Measurements from ENCODE around the gene TMTC4.
"Not testable (repeated sequence)": the region's sequence is repeated elsewhere in the genome, so short reads cannot be mapped to it uniquely, and the experiment has no call there.

The TMTC4 gene, protein sequence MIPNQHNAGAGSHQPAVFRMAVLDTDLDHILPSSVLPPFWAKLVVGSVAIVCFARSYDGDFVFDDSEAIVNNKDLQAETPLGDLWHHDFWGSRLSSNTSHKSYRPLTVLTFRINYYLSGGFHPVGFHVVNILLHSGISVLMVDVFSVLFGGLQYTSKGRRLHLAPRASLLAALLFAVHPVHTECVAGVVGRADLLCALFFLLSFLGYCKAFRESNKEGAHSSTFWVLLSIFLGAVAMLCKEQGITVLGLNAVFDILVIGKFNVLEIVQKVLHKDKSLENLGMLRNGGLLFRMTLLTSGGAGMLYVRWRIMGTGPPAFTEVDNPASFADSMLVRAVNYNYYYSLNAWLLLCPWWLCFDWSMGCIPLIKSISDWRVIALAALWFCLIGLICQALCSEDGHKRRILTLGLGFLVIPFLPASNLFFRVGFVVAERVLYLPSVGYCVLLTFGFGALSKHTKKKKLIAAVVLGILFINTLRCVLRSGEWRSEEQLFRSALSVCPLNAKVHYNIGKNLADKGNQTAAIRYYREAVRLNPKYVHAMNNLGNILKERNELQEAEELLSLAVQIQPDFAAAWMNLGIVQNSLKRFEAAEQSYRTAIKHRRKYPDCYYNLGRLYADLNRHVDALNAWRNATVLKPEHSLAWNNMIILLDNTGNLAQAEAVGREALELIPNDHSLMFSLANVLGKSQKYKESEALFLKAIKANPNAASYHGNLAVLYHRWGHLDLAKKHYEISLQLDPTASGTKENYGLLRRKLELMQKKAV

DNA sequence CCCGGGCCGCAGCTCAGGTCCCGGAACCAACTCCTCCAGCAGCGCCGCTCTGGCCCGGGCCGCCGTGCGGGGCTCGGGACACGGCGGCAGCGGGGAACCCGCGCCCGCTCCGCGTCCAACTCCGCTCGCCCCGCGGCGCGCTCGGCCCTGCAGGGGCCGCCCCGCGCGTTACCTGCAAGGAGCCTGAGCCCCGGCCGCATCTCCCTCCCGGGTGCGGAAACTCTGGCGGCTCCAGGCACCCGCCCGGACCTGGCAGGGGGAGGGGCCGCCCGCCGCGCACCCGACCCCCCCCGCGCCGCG lies at the start of gene TMTC4:
TMTC4 (minus strand) TSS at position 224 of the 300 bp plus-strand sequence. CDS start 4,433 bp downstream, outside the sequence.
- DNase-seq (ENCODE audit: low read depth) = no peak

DNA sequence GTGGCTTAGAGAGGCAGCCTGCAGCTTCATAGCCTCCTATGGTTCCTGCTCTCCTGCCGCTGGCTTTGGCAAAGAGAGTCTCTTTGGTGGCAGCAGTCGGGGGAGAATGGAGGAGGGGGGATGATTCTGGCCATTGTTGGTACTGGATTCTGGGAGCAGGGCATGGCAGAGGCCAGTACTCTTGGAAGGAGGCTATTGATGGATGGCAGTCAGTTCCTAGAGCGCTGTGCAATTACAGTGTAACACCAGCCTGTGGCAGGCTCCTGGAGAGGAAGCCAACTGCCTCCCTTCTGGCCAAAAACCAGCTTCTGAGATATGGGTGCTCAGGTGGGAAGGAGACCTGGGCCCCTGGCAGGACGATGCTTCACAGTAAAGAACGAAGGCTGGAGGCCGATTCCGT lies 47.9 kb upstream of the TMTC4 start:
- no peak for DNase-seq (ENCODE audit: low read depth)

DNA sequence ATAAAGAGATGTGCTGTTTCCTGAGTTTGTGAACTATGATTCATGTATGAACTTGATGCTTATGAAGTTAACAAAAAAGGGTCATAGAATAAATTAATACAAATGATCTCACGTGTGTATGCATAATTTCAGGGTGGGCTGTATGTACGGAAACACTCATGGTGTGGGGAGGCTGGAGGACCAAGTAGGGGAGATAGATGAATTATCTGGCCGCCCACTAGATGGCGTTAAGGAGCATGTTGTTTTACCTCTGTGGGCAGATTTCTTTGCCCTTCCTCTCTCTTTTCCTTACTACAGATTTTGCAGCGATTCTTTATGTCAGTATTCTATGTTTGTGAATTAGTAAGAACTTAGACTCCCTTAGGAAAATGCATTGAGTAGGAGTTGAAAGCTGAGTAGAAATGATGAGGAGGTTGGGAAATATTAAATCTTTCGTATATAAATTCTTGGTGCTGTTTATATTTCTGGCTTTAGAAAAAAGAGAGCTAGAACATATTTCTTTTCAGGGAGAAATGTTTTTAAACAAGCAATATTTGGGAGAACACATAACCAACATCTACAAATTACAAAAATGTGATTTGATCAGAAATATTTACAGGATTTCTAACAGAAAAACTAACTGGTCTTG lies 47.4 kb upstream of the TMTC4 start:
- peak; percentile 19 for DNase-seq (ENCODE audit: low read depth)

DNA sequence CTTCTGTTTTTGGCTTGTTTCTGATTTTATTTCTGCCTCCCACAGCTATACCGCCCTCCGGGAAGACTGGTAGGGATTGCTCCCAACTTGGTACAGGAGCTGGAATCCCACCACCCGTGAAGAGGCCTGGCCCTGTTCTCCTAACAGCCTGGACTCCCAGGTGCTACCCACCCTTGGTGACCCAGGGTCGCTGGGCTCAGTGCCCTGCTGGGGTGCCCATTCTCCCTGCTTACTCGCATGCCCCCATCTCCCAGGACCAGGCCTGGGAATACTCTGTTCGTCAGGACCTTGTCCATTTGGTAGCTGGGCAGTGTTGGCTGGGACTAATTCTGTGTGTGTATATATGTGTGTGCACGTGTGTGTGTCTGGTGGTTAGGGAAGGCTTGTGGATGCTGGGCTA lies 41.0 kb upstream of the TMTC4 start:
- no peak for DNase-seq (ENCODE audit: low read depth)

DNA sequence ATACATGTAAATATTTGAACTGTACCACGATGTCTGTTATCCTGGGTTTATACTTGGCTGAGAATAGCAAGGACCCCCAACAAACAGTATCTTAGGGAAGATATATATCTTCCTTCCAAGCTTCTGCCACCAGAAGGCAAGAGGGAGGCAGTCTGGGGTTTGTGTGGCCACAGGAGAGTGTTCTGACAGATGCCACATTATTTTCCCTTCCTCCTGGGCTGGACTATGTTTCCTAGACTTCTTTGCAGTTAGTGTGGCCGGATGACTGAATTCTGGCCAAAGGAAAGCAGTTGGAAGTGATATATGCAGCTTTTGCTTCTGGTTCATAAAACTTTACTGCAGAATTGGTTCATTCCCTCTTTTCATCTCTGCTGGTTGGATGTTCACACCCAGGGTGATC lies 39.9 kb upstream of the TMTC4 start:
- no peak for DNase-seq (ENCODE audit: low read depth)

DNA sequence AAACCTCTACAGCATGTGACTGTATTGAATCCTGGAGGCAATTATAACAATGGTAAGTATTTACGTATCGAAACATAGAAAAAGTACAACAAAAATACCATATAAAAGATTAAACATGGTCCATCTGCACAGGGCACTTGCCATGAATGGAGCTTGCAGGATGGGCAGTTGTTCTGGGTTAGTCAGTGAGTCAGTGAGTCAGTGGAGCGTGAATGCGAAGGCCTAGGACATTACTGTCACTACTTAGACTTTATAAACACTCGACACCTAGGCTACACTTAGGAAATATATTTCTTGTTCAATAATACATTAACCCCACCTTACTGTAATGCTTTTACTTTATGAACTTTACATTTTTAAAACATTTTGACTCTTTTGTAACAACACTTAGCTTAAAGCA lies 35.6 kb upstream of the TMTC4 start:
- no peak for DNase-seq (ENCODE audit: low read depth)

DNA sequence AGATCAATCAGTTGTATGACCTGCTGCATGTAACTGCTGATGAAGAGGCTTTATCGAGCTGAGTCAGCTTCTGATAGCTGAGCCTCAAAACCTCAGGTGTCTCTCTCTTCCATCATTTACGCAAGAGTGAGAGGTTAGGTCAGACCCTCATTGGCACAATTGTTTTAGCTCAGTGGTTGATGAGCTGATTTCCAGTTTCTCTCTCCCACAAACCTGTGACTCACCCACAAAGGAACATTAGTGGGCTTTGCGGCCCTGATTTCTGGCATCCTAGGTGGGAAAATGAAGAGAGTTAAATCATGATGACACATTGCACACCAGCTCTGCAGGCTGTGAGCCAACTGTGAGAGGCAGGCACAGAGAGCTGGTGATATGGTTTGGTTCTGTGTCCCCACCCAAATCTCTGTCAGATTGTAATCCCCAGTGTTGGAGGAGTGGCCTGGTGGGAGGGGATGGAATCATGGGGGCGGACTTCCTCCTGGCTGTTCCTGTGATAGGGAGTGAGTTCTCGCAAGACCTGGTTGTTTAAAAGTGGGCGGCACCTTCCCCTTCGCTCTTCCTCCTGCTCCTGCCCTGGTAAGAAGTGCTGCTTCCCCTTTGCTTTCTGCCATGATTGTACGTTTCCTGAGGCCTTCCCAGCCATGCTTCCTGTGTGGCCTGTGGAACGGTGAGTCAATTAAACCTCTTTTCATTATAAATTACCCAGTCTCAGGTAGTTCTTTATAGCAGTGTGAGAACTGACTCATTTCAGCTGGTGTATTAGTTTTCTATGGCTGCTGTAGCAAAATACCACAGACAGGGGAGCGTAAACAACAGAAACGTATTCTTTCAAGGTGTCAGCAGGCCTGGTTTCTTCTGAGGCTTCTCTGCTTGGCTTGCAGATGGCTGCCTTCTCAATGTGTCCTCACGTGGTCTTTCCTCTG lies 33.5 kb upstream of the TMTC4 start:
- DNase-seq (ENCODE audit: low read depth) = no peak

DNA sequence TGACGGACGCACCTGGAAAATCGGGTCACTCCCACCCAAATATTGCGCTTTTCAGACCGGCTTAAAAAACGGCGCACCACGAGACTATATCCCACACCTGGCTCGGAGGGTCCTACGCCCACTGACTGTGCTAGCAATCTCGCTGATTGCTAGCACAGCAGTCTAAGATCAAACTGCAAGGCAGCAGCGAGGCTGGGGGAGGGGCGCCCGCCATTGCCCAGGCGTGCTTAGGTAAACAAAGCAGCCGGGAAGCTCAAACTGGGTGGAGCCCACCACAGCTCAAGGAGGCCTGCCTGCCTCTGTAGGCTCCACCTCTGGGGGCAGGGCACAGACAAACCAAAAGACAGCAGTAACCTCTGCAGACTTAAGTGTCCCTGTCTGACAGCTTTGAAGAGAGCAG lies 23.7 kb upstream of the TMTC4 start:
- DNase-seq (ENCODE audit: low read depth) = not testable (repeated sequence)

DNA sequence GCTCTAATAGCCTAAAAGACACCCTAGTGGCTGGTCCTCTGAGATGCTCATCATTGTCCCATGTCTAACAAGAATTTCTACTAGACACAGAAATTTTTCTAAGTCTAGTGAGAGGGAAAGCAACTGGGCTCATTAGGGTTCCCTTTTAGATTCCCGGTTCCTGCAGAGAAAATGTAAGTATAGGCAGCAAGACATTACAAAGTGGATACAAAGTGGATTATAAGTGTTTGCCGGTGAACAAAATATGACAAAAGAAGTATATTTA lies 20.8 kb upstream of the TMTC4 start:
- no peak for DNase-seq (ENCODE audit: low read depth)

DNA sequence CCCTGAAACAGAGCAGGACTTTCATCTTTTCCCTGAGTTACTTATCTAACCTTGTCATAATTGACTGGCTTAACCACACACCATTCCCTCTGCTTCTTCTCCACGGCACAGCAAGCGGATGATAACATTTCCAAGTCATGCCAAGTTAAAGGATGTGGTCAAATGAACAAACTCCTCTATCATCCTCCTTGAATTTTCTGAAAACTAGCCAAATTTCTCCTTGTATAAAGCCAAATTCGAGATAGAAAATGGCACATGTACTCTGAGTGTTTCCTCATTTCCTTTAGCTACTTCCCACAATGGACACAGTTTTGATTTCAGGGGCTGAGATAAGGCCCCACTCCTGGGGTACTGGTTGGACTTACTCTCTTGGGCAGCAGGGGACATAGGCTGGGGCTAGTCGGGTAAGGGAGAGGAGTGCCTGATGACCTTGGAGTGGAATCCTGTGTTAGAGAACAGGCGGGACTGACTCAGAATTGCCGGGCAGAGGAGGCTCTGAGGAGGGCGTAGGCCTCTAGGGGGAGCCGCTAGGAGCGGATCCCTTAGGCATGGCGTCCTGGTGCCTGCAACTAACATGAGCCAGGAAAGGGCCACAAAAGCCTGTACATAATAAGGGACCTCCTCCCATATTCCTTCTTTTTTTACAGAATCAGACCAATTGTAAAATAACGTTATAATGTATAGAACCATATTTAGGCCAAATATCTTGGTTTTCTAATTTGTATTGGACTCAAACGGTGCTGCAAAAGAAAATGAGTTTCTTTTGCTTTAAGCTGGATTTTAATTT lies 20.3 kb upstream of the TMTC4 start:
- no peak for DNase-seq (ENCODE audit: low read depth)

DNA sequence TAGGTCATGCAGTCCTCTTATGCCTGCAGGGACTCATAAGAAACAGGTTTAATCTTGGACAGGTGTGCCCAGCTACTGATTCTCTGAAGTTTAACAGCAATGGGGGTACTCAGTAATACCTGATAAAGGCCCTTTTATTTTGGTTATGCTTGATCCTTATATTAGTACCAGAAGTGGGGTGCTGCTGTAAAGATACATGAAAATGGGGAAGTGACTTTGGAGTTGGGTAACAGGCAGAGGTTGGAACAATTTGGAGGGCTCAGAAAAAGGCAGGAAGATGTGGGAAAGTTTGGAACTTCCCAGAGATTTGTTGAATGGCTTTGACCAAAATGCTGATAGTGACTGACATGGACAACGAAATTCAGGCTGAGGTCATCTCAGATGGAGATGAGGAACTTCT lies 14.6 kb upstream of the TMTC4 start:
- no peak for DNase-seq (ENCODE audit: low read depth)

DNA sequence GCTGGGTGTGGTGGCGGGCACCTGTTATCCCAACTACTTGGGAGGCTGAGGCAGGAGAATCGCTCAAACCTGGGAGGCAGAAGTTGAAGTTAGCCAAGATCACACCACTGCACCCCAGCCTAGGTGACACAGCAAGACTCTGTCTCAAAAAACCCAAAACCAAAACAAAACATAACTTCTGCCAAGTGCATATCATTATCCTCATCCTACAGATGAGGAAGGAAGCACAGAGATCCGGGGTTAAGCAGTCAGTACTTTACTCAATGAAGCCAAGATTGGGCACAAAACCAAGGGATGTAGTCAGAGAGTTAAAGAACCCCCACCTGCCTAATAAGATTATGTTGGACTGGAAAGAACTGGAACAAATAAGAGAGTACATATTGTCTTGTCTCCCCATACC lies 5.5 kb upstream of the TMTC4 start:
- DNase-seq (ENCODE audit: low read depth) = no peak

DNA sequence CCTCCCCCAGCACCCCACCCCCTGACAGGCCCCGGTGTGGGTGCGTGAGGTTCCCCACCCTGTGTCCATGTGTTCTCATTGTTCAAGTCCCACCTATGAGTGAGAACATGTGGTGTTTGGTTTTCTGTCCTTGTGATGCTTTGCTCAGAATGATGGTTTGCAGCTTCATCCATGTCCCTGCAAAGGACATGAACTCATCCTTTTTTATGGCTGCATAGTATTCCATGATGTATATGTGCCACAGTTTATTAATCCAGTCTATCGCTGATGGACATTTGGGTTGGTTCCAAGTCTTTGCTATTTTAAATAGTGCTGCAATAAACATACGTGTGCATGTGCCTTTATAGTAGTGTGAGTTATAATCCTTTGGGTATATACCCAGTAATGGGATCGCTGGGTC lies 2.5 kb upstream of the TMTC4 start:
- not testable (repeated sequence) for DNase-seq (ENCODE audit: low read depth)

DNA sequence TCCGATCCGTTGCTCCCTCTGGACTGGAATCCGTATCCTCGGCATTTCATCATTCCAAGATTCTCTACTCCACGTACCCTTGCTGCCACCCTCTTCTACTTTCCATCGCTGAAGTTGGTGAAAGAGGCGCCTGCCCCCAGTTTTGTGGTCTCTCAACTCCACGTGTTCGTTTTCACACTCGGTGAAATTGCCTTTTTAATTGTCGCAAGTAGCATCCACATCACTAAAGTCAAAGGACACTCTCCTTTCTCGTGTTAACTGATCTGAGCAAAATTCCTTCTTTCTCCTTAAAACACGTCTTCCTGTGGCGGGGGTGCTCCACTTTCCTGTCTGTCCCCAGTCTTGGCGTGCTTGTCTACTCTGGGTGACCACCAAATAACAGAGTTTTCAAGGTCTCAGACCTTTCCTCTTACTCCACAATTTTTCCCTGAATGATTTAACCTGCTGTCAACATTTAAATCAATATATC lies 1.1 kb upstream of the TMTC4 start:
- no peak for DNase-seq (ENCODE audit: low read depth)

DNA sequence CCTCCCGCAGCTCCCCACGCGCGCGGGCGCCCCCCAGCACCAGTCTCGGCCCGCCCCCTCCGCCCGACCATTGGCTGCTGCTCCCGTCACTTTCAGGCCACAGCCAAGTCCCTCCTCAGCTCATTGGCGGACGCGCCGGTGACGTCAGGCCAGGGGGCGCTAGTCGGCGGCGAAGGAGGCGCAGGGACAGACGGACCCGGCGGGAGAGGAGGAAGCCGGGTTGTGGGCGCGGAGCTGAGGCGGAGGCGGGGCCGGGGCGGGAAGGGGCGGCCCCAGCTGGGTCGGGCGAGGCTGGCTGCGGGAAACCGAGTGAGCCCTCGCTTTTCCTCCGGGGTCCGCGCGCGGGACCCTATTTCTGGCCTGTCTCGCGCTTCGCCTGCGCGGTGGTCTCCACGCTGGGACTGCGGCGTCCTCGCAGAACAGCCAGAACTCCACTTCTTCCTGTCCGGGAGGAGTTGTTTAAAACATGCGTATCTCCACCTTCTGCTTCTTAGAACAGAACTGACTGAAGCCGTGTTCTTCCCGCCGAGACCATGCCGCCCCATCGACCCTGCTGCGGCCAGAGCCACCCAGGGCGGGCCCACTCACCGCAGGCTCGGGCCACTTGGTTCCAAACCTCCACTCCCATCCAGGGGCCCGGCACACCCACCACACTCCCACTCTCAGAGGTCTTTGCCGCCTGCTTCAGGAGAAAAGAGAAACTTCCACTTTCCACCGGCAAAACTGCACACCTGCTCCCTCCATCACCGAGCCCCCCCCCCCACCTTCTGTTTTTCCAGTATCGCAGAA lies 471 bp upstream of the TMTC4 start:
- peak; percentile 100 for DNase-seq (ENCODE audit: low read depth)

DNA sequence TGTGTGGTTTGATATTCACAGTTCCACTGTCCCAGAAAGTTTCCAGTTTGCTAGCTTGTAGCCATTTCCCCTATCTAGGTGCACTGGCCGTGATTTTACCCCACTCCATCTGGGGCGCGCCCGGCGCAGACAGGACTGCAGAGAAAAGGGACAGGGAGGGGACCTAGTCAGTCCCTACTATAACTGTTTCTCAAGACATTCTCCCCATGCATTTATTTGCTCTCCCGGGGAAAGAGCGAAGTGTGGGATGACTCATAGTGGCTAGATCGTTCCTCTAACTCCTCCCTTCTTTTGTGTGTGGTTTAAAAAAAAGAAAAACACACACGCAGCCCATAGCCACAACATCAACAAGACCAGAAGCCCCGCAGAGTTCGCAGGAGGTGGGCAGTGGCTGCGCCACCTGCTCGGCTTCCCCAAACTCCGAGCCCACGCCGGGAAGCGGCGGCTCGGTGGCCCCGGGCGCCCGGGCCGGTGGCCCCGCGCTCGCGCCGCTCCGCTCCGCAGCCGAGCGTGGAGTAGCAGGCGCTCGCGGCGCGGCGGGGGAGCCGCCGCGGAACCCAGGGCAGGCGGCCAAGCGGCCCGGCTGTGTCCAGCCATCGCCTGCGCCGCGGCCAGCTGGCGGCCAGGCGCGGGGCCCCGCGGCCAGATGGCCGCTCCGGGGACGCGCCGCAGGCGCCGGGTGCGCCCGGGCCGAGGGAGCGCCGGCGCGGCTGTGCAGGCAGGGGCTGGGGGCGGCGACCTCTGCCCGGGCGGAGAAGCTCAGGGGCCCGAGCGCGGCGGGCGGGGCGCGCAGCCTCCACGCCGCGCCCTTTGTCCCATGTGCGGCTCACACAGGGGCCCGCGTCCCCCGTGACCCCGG lies 653 bp downstream of the TMTC4 start:
- no peak for DNase-seq (ENCODE audit: low read depth)

DNA sequence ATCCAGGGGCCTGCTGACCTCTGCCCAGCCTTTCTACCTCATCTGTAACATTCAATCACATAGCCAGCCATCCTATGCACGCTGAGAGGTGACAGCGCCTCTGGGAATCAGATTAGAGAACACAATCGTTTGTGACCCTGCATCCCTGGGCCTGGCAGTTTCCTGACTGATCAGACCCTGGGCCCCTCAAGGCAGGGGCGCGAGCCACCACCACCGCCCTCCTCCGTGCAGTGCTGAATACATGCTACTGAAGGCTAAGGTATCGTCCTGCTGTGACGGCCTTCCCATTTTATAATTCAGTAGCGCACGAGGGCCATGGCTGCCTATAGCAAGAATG lies 1.3 kb downstream of the TMTC4 start:
- DNase-seq (ENCODE audit: low read depth) = no peak

DNA sequence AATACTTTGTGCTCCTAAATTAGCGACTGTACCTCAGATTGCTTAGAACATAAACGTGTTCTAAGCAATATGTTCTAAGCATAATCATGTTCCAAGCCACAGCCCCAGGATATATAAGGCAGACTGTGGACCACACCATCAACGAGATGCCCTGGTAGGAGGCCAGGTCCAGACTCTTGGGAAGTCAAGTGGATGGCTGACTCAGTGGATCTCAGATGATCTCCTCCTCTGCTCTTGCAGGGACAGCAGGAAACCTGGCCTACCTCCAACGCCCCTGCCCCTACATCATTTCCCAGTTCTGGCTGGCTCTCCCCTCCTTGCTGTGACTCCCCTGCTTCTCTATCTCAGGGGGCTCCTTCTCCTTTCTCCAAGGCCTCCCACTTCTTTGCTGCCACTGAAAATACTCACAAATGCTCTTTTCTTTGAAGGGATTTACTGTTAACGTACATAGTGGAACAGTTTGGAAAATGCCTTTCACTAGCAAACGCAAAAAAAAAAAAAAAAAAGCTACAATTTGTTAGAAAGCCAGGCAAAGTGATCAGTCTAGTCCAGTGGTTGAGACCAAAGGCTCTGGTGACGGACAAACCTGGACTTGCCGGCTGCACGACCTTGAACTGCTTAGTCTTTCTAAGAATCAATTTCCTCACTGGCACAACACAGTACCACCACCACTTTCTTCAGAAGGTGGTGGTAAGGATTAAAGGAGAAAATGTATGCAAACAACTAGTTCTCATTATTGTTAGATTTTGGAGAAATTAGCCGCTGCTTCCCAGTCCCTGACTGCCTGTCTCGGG lies 3.0 kb downstream of the TMTC4 start:
- DNase-seq (ENCODE audit: low read depth) = no peak

DNA sequence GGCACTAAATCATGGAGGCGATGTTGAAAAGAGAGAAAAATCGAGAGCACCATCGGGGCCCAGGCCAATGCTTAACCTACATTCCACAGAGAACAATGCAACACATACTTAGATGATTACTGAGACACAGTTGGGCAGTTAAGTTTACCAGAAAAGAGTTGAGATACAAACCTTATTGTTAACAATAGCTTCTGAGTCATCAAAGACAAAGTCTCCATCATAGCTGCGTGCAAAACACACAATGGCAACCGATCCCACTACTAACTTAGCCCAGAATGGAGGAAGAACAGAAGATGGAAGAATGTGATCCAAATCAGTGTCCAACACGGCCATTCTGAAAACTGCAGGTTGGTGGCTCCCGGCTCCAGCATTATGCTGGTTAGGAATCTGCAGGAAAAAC lies 6.2 kb downstream of the TMTC4 start:
- DNase-seq (ENCODE audit: low read depth) = no peak
